HG02763 (cell line): ENCODE data around the gene NFX1.

Experiments
- ATAC-seq: cut with Tn5 transposase; IDR thresholded peaks from one replicate; pipeline ENCODE4 v1.9.1; 2021; ENCODE audit warnings: mild to moderate bottlenecking, moderate library complexity; ENCODE audit not compliant: unreplicated experiment

NFX1 gene

DNA sequence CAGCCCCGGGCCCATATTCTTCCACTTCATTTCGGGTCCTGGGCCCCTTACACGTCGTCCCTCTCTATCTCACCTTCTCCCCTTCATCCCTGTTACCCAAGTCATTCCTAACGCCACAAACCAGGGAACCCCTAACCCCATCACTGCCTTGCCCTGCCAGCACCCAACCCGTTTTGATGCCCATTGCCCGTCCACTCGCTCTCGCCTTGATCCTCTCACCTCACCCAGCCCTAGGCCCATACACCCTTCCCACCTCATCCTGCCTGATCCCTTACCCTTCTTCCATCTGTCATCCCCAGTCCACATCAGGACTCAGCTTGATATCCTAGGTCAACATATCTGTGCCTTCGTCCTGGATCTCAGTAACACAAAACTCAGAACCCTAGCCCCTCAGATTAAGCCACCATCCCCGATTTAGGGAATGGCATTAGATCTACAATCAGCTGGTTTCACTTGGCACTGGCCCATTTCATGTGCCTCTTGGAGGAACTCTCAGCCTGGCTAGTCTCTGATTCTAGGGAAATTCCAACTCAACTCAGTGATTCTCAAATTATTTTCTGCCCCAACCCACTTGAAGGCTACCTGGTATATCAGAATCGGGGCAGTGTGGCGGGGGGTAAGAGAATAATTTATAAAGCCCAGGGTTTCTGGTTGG is 25.0 kb upstream of the NFX1 start:
- no peak for ATAC-seq

- no peak for ATAC-seq
Observed at GRCh38 chr9:33267151-33267767, 23.1 kb upstream of the NFX1 start.

DNA sequence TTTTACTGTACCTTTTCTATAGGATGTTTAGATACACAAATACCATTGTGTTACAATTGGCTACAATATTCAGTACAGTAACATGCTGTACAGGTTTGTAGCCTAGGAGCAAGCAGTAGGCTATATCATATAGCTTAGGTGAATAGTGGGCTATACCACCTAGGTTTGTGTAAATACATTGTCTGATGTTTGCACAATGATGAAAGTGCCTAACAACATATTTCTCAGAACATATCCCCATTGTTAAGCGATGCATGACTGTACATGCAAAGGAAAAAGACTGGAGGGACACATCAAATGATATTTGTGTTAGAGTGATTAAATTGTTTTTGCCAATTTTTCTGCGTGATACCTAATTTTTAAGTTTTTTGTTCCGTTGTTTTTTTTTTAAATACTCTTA is 20.2 kb upstream of the NFX1 start:
- no peak for ATAC-seq

GRCh38 chr9:33272061-33272460 is 18.3 kb upstream of the NFX1 start:
- no peak for ATAC-seq

GRCh38 chr9:33273266-33273971 is 16.9 kb upstream of the NFX1 start:
- no peak for ATAC-seq

GRCh38 chr9:33273972-33274328 is 16.4 kb upstream of the NFX1 start:
- ATAC-seq = no peak

GRCh38 chr9:33277484-33277883 is 12.8 kb upstream of the NFX1 start:
- no peak for ATAC-seq

DNA sequence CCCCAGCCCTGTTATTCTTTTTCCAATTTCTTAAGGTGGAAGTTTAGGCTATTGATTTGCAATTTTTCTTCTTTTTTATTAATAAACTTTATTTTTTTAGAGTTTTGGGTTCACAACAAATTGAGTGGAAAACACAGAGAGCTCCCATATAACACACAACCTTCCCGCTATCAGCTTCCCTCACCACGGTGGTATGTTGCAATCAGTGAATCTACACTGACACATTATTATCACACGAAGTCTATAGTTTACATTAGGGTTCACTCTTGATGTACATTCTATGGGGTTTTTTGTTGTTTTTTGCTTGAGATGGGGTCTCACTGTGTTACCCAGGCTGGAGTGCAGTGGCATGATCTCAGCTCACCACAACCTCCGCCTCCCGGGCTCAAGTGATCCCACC is 4.8 kb upstream of the NFX1 start:
- no peak for ATAC-seq

GRCh38 chr9:33287087-33287490 is 3.2 kb upstream of the NFX1 start:
- ATAC-seq = no peak

- ATAC-seq = no peak
Observed at GRCh38 chr9:33288235-33288634, 2.1 kb upstream of the NFX1 start.

DNA sequence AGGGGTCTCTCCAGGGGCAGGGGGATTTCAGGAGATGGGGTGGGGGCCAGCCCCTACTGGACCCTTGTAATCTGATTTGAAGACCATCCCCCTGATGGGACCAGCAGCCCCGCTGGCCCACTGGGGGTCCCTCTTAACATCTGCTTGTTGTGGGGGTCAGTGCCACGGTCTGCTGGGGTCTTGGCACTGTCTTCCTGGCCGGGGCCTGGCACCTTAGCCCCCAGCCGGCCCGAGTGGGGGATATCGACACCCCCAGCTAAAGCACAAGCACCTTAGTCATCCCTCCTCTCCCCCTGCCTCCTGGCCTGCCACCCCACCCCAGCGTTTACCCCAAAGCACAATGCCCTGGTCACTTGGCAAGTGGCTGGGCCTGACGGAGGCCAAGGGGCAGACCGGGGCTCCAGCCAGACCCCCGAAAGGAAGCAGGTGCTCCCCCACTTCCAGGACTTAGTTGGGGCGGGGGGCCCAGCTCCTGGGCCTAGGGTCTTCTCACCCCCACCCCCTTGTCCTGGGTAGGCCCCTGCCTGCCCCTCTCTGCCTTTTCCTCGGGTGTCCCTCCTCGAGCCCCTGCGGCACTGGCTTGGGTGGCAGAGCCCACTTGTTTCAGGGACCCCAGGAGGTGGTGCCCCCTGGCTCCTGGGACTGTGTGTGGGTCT is 1.4 kb upstream of the NFX1 start:
- ATAC-seq = no peak

DNA sequence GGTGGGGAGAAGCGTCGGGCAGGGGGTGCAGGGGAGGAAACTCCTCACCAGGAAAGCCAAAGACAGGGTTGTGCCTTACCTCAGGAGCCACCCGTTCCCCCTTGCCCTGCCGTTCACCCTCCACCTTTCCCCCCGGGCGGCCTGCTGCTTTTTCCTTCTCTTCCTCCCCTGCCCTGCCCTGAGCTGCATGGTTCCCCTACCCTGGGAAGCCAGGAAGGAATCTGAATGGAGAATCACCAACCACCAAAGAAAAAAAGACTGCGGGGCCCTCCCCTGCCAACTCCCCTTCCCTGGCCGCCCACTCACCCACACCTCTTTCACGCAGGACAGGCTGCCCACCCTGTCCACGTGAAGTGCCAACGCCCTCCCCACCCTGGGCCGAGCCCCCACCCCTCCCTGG is 820 bp upstream of the NFX1 start:
- ATAC-seq = no peak

- no peak for ATAC-seq
Observed at GRCh38 chr9:33289936-33290246, 425 bp upstream of the NFX1 start.

DNA sequence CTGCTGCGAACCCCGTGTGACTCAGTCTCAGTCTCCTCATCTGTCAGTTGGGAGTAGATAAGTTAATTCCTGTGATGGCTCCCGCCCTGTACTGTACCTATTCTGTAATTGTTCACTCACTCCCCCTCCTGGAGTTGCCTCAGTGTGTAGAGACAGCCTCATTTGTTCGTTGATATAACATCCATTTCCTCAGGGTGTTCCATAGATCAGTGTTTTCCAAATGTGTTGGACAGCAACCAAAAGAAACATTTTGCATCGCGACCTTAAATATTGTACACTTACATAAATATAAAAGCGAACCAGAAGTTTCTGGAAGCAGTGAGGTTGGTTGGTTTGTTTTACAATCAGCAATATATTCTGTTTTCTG is 698 bp downstream of the NFX1 start:
- no peak for ATAC-seq

- ATAC-seq = no peak
Observed at GRCh38 chr9:33291901-33292300, 1.6 kb downstream of the NFX1 start.

GRCh38 chr9:33293782-33294181 is 3.5 kb downstream of the NFX1 start:
- no peak for ATAC-seq

DNA sequence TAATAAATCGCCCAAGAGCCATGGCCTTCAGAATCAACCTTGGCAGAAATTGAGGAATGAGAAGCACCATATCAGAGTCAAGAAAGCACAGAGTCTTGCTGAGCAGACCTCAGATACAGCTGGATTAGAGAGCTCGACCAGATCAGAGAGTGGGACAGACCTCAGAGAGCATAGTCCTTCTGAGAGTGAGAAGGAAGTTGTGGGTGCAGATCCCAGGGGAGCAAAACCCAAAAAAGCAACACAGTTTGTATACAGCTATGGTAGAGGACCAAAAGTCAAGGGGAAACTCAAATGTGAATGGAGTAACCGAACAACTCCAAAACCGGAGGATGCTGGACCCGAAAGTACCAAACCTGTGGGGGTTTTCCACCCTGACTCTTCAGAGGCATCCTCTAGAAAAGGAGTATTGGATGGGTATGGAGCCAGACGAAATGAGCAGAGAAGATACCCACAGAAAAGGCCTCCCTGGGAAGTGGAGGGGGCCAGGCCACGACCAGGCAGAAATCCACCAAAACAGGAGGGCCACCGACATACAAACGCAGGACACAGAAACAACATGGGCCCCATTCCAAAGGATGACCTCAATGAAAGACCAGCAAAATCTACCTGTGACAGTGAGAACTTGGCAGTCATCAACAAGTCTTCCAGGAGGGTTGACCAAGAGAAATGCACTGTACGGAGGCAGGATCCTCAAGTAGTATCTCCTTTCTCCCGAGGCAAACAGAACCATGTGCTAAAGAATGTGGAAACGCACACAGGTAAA is 4.5 kb downstream of the NFX1 start:
- no peak for ATAC-seq

- ATAC-seq = no peak
Observed at GRCh38 chr9:33295571-33295970, 5.3 kb downstream of the NFX1 start.

GRCh38 chr9:33297432-33297831 is 7.1 kb downstream of the NFX1 start:
- ATAC-seq = peak; percentile 86

DNA sequence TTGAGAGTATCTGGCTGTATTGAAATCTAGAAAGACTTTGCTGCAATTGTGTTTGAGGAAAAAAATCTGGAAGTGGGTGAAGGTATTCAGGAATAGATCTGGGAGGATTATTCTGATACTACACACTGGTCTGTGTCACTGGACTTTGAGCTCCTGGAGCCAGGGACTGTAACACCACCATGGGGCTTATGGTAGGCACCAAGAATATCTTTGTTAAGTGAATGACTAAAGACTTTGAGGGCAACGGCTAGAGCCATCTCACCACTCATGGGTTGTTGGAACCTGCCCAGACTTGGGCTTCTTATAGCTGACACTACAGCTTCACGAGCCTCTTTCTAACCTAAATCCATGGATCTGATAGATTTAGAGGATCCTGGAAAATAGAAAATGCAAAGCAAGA is 10.2 kb downstream of the NFX1 start:
- no peak for ATAC-seq

DNA sequence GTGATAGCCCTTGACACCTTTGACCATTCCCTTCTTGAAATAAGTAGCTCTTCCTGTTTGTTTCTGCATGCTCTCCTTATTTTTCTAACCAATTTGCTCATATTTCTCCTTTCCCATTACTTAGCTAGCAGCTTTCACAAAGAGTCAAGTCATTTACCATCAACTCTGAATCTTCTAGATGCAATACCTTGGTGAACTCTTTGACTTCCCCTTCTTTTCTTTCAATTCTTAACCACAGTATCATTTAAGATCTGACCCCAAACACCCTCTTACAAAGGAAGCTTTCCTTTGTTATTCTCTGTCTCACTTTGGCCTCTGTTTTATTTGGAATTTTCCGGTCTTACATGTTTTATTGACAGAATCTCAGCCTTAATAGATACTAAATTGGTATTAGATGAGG is 14.0 kb downstream of the NFX1 start:
- no peak for ATAC-seq

GRCh38 chr9:33306037-33306436 is 15.7 kb downstream of the NFX1 start:
- ATAC-seq = no peak
